ENCODE results near the gene MYRIP. TPM values are rescaled to one million over a fixed set of nuclear protein-coding genes. Genes with fewer than 3 reads are reported as not detected.

The MYRIP gene
- polyA plus RNA-seq, 1 of the 3 experiments (the other 2 are of a cell fraction), result 1.2 TPM

DNA sequence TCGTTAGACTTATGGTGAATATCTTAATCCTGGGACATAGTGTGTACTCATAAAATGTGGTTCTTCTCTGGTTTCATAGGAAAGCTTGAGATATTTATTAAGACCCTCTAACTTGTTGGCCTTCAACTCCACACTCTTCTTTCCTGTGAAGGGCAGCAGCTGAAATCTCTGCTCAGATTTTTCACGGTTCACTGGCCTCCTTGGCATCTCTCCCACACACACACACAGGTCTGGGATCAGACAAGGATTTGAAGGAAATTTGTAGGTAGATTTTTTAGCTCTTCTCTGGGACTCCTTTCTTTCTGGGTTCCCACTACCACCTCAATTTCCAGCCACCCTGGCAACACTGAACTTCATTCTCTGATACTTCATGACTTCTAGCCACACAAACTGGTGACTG, 70.2 kb downstream of the MYRIP start:
- Histone ChIP-seq H3K4me3 (ENCODE audit: low read depth in 2 of 2, low read length in 1 of 2) (no peak overlapping the region), H3K27me3 (ENCODE audit: insufficient read depth) (no peaks in the 10 kb centered on the region), H3K79me2 (ENCODE audit: insufficient read depth) (no peaks in the 10 kb centered on the region), H3K9me2 (no peaks in the 10 kb centered on the region), H4K20me1 (ENCODE audit: insufficient read depth) (no peaks in the 10 kb centered on the region), H3K4me1 (ENCODE audit: control insufficient read depth in 1 of 2, insufficient read depth in 2 of 2, low read depth in 1 of 2, low read length in 1 of 2) (no peaks in the 10 kb centered on the region), H3K9me3 (no peaks in the 10 kb centered on the region), H3K4me2 (no peak overlapping the region), H3K9ac (no peak overlapping the region), H3F3A (replicated peaks; ENCODE audit: insufficient read depth) (no peaks in the 10 kb centered on the region), H3K27ac (ENCODE audit: low read depth in 2 of 2, low read length in 1 of 2) (no peak overlapping the region), H3K36me3 (replicated peaks in 1 of 2; ENCODE audit: control insufficient read depth in 1 of 2, insufficient read depth in 2 of 2, low read length in 1 of 2) (no peaks in the 10 kb centered on the region), H2AFZ (ENCODE audit: low read depth) (no peak overlapping the region)
- CTCF ChIA-PET, result interaction anchor here (0.7 kb wide), 1 partner anchor 8 kb away, joined by 3 read pairs; no protein-coding TSS in a partner anchor
- 51% methylated on average over 2 of the region's 2 CpGs for WGBS (ENCODE audit: low lambda C conversion rate)
- TF ChIP-seq, protein P1, sequence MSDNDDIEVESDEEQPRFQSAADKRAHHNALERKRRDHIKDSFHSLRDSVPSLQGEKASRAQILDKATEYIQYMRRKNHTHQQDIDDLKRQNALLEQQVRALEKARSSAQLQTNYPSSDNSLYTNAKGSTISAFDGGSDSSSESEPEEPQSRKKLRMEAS (IDR thresholded peaks at IDR 0.05; ENCODE audit: low read depth), result no peak
- TF ChIP-seq RXRA (IDR thresholded peaks at IDR 0.05; ENCODE audit: borderline replicate concordance, low read depth) (no peak), NFIC (IDR thresholded peaks at IDR 0.05; ENCODE audit: borderline replicate concordance) (no peak), SIN3A (IDR thresholded peaks at IDR 0.05; ENCODE audit: borderline replicate concordance, low read depth, low read length) (no peak), RFX5 (IDR thresholded peaks at IDR 0.05; ENCODE audit: low read length) (no peak), FOXM1 (IDR thresholded peaks at IDR 0.05; ENCODE audit: low read depth) (no peak), YY1 (IDR thresholded peaks at IDR 0.05; ENCODE audit: low read depth) (no peak), EP300 (IDR thresholded peaks at IDR 0.05; ENCODE audit: borderline replicate concordance in 1 of 2, low read depth in 1 of 2, low read length in 1 of 2) (no peak), ELF1 (IDR thresholded peaks at IDR 0.05) (no peak), MEF2A (IDR thresholded peaks at IDR 0.05; ENCODE audit: borderline replicate concordance, low read depth) (no peak), POLR2AphosphoS5 (IDR thresholded peaks at IDR 0.05; ENCODE audit: low read depth, low read length) (no peak), SMC3 (IDR thresholded peaks at IDR 0.05; ENCODE audit: low read depth, low read length) (no peak), GATA2 (CRISPR knock-in tag; IDR thresholded peaks at IDR 0.05) (no peak), MXI1 (IDR thresholded peaks at IDR 0.05; ENCODE audit: low read depth, low read length) (no peak)
- TF ChIP-seq, protein P2, sequence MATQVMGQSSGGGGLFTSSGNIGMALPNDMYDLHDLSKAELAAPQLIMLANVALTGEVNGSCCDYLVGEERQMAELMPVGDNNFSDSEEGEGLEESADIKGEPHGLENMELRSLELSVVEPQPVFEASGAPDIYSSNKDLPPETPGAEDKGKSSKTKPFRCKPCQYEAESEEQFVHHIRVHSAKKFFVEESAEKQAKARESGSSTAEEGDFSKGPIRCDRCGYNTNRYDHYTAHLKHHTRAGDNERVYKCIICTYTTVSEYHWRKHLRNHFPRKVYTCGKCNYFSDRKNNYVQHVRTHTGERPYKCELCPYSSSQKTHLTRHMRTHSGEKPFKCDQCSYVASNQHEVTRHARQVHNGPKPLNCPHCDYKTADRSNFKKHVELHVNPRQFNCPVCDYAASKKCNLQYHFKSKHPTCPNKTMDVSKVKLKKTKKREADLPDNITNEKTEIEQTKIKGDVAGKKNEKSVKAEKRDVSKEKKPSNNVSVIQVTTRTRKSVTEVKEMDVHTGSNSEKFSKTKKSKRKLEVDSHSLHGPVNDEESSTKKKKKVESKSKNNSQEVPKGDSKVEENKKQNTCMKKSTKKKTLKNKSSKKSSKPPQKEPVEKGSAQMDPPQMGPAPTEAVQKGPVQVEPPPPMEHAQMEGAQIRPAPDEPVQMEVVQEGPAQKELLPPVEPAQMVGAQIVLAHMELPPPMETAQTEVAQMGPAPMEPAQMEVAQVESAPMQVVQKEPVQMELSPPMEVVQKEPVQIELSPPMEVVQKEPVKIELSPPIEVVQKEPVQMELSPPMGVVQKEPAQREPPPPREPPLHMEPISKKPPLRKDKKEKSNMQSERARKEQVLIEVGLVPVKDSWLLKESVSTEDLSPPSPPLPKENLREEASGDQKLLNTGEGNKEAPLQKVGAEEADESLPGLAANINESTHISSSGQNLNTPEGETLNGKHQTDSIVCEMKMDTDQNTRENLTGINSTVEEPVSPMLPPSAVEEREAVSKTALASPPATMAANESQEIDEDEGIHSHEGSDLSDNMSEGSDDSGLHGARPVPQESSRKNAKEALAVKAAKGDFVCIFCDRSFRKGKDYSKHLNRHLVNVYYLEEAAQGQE (IDR thresholded peaks at IDR 0.05; ENCODE audit: low read depth, low read length), result no peak
- TF ChIP-seq, protein P3, sequence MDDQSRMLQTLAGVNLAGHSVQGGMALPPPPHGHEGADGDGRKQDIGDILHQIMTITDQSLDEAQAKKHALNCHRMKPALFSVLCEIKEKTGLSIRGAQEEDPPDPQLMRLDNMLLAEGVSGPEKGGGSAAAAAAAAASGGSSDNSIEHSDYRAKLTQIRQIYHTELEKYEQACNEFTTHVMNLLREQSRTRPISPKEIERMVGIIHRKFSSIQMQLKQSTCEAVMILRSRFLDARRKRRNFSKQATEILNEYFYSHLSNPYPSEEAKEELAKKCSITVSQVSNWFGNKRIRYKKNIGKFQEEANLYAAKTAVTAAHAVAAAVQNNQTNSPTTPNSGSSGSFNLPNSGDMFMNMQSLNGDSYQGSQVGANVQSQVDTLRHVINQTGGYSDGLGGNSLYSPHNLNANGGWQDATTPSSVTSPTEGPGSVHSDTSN (IDR thresholded peaks at IDR 0.05), result no peak
- TF ChIP-seq, protein P4, sequence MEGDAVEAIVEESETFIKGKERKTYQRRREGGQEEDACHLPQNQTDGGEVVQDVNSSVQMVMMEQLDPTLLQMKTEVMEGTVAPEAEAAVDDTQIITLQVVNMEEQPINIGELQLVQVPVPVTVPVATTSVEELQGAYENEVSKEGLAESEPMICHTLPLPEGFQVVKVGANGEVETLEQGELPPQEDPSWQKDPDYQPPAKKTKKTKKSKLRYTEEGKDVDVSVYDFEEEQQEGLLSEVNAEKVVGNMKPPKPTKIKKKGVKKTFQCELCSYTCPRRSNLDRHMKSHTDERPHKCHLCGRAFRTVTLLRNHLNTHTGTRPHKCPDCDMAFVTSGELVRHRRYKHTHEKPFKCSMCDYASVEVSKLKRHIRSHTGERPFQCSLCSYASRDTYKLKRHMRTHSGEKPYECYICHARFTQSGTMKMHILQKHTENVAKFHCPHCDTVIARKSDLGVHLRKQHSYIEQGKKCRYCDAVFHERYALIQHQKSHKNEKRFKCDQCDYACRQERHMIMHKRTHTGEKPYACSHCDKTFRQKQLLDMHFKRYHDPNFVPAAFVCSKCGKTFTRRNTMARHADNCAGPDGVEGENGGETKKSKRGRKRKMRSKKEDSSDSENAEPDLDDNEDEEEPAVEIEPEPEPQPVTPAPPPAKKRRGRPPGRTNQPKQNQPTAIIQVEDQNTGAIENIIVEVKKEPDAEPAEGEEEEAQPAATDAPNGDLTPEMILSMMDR (IDR thresholded peaks at IDR 0.05), result no peak
- TF ChIP-seq, protein P5, sequence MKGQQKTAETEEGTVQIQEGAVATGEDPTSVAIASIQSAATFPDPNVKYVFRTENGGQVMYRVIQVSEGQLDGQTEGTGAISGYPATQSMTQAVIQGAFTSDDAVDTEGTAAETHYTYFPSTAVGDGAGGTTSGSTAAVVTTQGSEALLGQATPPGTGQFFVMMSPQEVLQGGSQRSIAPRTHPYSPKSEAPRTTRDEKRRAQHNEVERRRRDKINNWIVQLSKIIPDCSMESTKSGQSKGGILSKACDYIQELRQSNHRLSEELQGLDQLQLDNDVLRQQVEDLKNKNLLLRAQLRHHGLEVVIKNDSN (IDR thresholded peaks at IDR 0.05; ENCODE audit: borderline replicate concordance, low read depth), result no peak
- POLR2A ChIA-PET, result no interaction called here
- no peak for DNase-seq

All from SK-N-SH (cell line).